Karpas-422 (cell line): ENCODE measurements around the gene EPHB1. TPM values are rescaled to one million over a fixed set of nuclear protein-coding genes. Genes with fewer than 3 reads are reported as not detected.
"Not testable (repeated sequence)": the region's sequence is repeated elsewhere in the genome, so short reads cannot be mapped to it uniquely, and the experiment has no call there.

ENCODE experiments used
- DNase-seq: peaks from one replicate; pipeline ENCODE4 v3.0.0-alpha.2; 2015
- H2AFZ ChIP-seq: fragments of 200-600 bp; sonication (generic); 2 replicates; pipeline ENCODE4 v1.6.1; 2014; ENCODE audit warnings: antibody characterized with exemption, low read length, mixed read lengths
- H3K27ac ChIP-seq: fragments of 200-600 bp; sonication (generic); 2 replicates; pipeline ENCODE4 v1.5.1; 2014; ENCODE audit warnings: mild to moderate bottlenecking, low read length, moderate library complexity
- H3K27me3 ChIP-seq: fragments of 200-600 bp; sonication (generic); 2 replicates; pipeline ENCODE4 v1.6.1; 2014; ENCODE audit warnings: low read length, mixed read lengths
- H3K36me3 ChIP-seq: fragments of 200-600 bp; sonication (generic); 2 replicates; pipeline ENCODE4 v1.6.1; 2014; ENCODE audit warnings: low read length, mixed read lengths; ENCODE audit not compliant: insufficient read depth
- H3K4me1 ChIP-seq: fragments of 200-600 bp; sonication (generic); 2 replicates; pipeline ENCODE4 v1.6.1; 2014; ENCODE audit warnings: mild to moderate bottlenecking, low read length, mixed read lengths
- H3K4me2 ChIP-seq: fragments of 200-600 bp; sonication (generic); 2 replicates; pipeline ENCODE4 v1.6.1; 2014; ENCODE audit warnings: low read length, low read depth, mild to moderate bottlenecking; ENCODE audit not compliant: poor library complexity, severe bottlenecking
- H3K4me3 ChIP-seq: fragments of 200-600 bp; sonication (generic); 2 replicates; pipeline ENCODE4 v1.5.1; 2014; ENCODE audit warnings: mild to moderate bottlenecking, antibody characterized with exemption, low read length, mixed read lengths
- H3K79me2 ChIP-seq: fragments of 200-600 bp; sonication (generic); 2 replicates; pipeline ENCODE4 v1.6.1; 2014; ENCODE audit warnings: mild to moderate bottlenecking, low read length, mixed read lengths
- H3K9ac ChIP-seq: fragments of 200-600 bp; sonication (generic); 2 replicates; pipeline ENCODE4 v1.6.0; 2014; ENCODE audit warnings: low read length
- H3K9me2 ChIP-seq: fragments of 200-600 bp; sonication (generic), shearing (Covaris generic); replicated peaks from 2 replicates; pipeline ENCODE4 v1.6.0; 2014; ENCODE audit warnings: mild to moderate bottlenecking, low read length, moderate library complexity; ENCODE audit not compliant: insufficient read depth
- H3K9me3 ChIP-seq: fragments of 300-700, 200-600 bp; sonication (generic); 2 replicates; pipeline ENCODE4 v1.6.1; 2014; ENCODE audit warnings: low read length, mixed read lengths
- H4K20me1 ChIP-seq: fragments of 200-600 bp; sonication (generic); 2 replicates; pipeline ENCODE4 v1.6.1; 2014; ENCODE audit warnings: mild to moderate bottlenecking, antibody characterized with exemption, low read length, low read depth; ENCODE audit not compliant: insufficient read depth
- total RNA-seq: library from RNA; depleted of rRNA; stranded (reverse); fragments of >200 nt; shearing (Covaris generic); gene quantifications from 2 replicates; pipeline ENCODE4 v1.2.3, GENCODE V29; 2014; ENCODE audit warnings: low replicate concordance

Gene EPHB1
- total RNA-seq, 1 experiment from 2014 or later = 24.1 TPM

DNA sequence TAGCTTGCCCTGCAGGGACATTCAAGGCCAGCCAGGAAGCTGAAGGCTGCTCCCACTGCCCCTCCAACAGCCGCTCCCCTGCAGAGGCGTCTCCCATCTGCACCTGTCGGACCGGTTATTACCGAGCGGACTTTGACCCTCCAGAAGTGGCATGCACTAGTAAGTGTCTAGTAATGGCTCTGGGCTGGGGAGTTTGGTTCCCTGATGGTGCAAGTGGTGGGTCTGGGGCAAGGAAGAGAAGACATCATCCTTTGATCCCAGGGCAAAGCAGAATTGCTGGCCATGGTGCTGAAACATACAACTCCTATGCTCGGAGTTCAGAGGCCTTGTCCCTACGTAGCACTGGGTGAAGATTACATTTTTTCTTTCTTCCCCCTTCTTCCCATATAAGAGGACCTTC, 311.4 kb downstream of the EPHB1 start:
- Histone ChIP-seq H2AFZ (no peak overlapping the region), H3K9me3 (no peaks in the 10 kb centered on the region), H3K9me2 (no peaks in the 10 kb centered on the region), H3K27me3 (no peaks in the 10 kb centered on the region), H3K4me1 (no peaks in the 10 kb centered on the region), H4K20me1 (peaks cover 14% of the 10 kb centered on the region; the same call in 1 of the 2 replicates), H3K9ac (no peak overlapping the region), H3K4me3 (no peak overlapping the region), H3K27ac (no peak overlapping the region), H3K36me3 (no peaks in the 10 kb centered on the region), H3K4me2 (no peak overlapping the region), H3K79me2 (no peaks in the 10 kb centered on the region)
- peak; percentile 72 for DNase-seq

DNA sequence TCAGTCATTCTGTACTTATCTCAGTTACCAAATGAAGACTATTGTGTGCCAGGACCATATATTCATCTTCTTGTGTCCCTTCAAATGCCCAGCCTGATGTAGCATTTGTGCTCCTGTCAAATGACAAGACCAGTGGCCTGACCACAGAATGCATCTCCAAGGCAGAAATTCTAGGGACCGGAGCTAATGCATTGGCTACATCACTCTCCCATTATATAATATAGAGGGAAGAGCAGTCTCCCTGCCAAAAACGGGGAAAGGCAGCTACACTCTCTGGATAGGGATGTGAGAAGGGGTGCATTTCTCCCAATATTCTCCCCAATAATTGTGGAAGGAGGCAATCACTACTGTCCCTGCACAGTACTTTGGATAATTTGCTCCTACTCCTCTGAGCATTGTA, 312.0 kb downstream of the EPHB1 start:
- no peaks in the 10 kb centered on the region for H3K9me3 ChIP-seq
- H3K9me2 ChIP-seq = no peaks in the 10 kb centered on the region
- H3K9ac ChIP-seq = no peak overlapping the region
- no peak overlapping the region for H3K27ac ChIP-seq
- no peaks in the 10 kb centered on the region for H3K27me3 ChIP-seq
- H3K4me3 ChIP-seq = no peak overlapping the region
- H3K4me2 ChIP-seq = no peak overlapping the region
- H3K79me2 ChIP-seq = no peaks in the 10 kb centered on the region
- peaks cover 14% of the 10 kb centered on the region; the same call in 1 of the 2 replicates for H4K20me1 ChIP-seq
- H3K36me3 ChIP-seq = no peaks in the 10 kb centered on the region
- DNase-seq = no peak
- no peak overlapping the region for H2AFZ ChIP-seq
- no peaks in the 10 kb centered on the region for H3K4me1 ChIP-seq

DNA sequence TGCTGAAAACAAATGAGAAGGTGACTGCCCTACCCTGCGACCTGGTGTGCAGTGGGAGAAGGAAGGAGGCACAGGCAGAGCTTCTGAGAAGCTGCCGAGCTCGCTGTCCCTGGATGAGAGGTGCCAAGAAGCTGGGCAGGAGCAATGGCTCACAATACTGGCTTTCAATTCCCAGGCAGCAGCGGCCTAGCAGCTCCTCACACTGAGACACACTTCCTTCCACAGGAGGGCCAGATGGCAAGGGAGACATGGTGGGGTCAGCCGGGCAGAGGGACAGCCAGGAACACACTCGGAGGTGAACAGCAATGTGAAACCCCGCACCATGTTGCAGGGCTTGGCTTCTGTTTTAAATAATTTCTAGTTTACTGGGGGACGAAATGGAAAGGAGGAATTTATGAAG, 314.6 kb downstream of the EPHB1 start:
- no peak overlapping the region for H3K27ac ChIP-seq
- no peak overlapping the region for H2AFZ ChIP-seq
- no peaks in the 10 kb centered on the region for H3K36me3 ChIP-seq
- no peak overlapping the region for H3K4me3 ChIP-seq
- H3K27me3 ChIP-seq = no peaks in the 10 kb centered on the region
- no peak overlapping the region for H3K4me2 ChIP-seq
- H3K79me2 ChIP-seq = no peaks in the 10 kb centered on the region
- H3K9me3 ChIP-seq = no peaks in the 10 kb centered on the region
- DNase-seq = no peak
- no peak overlapping the region for H3K9ac ChIP-seq
- peaks cover 14% of the 10 kb centered on the region; the same call in 1 of the 2 replicates for H4K20me1 ChIP-seq
- H3K9me2 ChIP-seq = no peaks in the 10 kb centered on the region
- H3K4me1 ChIP-seq = no peaks in the 10 kb centered on the region

GRCh38 chr3:135114551-135114950, 319.5 kb downstream of the EPHB1 start:
- H4K20me1 ChIP-seq, H3K4me2 ChIP-seq, H2AFZ ChIP-seq, H3K79me2 ChIP-seq, H3K4me3 ChIP-seq, H3K27me3 ChIP-seq, H3K9me3 ChIP-seq, H3K4me1 ChIP-seq, H3K36me3 ChIP-seq, H3K9ac ChIP-seq, H3K9me2 ChIP-seq, H3K27ac ChIP-seq, DNase-seq: not testable (repeated sequence)

DNA sequence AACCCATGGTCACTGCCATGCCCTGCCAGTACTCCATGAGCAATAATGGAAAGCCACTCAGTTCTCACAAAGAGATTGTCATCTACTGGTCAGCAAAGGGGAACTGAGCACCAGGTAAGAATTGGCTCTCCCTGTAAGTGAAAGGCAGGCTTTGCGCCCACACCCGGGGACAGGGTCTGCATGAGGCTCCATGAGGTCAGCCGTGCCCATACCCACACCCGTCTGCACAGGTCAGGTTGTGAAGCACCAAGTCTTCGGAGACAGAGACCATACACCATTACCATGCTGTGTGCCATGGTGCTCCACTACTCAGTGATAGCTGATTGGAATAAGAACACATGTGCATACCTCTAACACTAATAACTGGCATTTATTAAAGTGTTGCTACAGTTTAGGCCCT, 322.9 kb downstream of the EPHB1 start:
- Histone ChIP-seq H4K20me1 (peaks cover 6% of the 10 kb centered on the region; the same call in 1 of the 2 replicates), H3K9me2 (no peaks in the 10 kb centered on the region), H3K9ac (no peak overlapping the region), H2AFZ (no peak overlapping the region), H3K27me3 (no peaks in the 10 kb centered on the region), H3K36me3 (no peaks in the 10 kb centered on the region), H3K4me2 (no peak overlapping the region), H3K4me3 (no peak overlapping the region), H3K79me2 (no peaks in the 10 kb centered on the region), H3K9me3 (no peaks in the 10 kb centered on the region), H3K4me1 (peaks cover 4% of the 10 kb centered on the region), H3K27ac (no peak overlapping the region)
- DNase-seq = no peak

- H3K9me2 ChIP-seq = no peaks in the 10 kb centered on the region
- H3K27me3 ChIP-seq = no peaks in the 10 kb centered on the region
- peaks cover 4% of the 10 kb centered on the region for H3K4me1 ChIP-seq
- H3K4me2 ChIP-seq = no peak overlapping the region
- peaks cover 6% of the 10 kb centered on the region; the same call in 1 of the 2 replicates for H4K20me1 ChIP-seq
- no peaks in the 10 kb centered on the region for H3K9me3 ChIP-seq
- no peak overlapping the region for H3K27ac ChIP-seq
- H3K4me3 ChIP-seq = no peak overlapping the region
- H2AFZ ChIP-seq = no peak overlapping the region
- no peaks in the 10 kb centered on the region for H3K36me3 ChIP-seq
- H3K9ac ChIP-seq = no peak overlapping the region
- H3K79me2 ChIP-seq = no peaks in the 10 kb centered on the region
- no peak for DNase-seq
These were observed 323.7 kb downstream of the EPHB1 start for GRCh38 chr3:135118792-135119191.

DNA sequence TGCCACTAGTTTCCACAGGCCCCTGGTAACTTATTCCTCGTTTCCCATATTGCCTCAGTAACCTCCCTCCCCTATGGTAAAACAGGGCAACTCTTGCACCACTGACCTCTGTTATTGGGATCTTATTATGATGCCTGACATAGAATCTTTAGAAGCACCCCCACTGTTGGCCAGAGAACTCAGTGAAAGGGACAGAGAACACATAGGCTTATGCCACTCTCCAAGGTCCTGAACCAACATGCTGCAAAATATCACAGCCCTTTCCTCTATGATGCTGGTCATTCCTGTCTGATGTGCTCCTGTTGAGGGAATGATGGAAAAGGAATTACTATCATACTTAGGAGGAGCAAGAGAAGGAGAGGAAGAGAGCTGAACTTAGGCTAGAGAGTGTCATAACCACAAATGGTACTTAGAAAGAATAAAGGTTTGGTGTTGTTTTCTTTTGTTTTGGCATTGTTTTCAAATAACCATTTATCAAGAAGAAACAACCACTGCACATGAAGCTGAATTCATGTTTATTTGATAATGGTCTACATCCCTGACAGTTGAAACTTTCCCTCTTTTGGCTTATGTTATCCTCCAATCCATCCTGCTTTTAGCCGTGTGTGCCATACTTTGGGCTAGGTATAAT, 330.2 kb downstream of the EPHB1 start:
- no peak overlapping the region for H3K4me2 ChIP-seq
- no peaks in the 10 kb centered on the region for H3K36me3 ChIP-seq
- peak; percentile 74 for DNase-seq
- no peak overlapping the region for H3K27ac ChIP-seq
- H3K79me2 ChIP-seq = no peaks in the 10 kb centered on the region
- no peak overlapping the region for H3K4me3 ChIP-seq
- H3K4me1 ChIP-seq = no peaks in the 10 kb centered on the region
- H4K20me1 ChIP-seq = peaks cover 29% of the 10 kb centered on the region
- H3K9me2 ChIP-seq = no peaks in the 10 kb centered on the region
- no peak overlapping the region for H3K9ac ChIP-seq
- H2AFZ ChIP-seq = no peak overlapping the region
- no peaks in the 10 kb centered on the region for H3K27me3 ChIP-seq
- H3K9me3 ChIP-seq = no peaks in the 10 kb centered on the region

- H3K4me2 ChIP-seq = no peak overlapping the region
- peaks cover 24% of the 10 kb centered on the region for H4K20me1 ChIP-seq
- no peak for DNase-seq
- H3K27me3 ChIP-seq = no peaks in the 10 kb centered on the region
- H3K4me1 ChIP-seq = peaks cover 18% of the 10 kb centered on the region
- H3K4me3 ChIP-seq = no peak overlapping the region
- H3K9me3 ChIP-seq = no peaks in the 10 kb centered on the region
- no peak overlapping the region for H2AFZ ChIP-seq
- H3K79me2 ChIP-seq = no peaks in the 10 kb centered on the region
- no peak overlapping the region for H3K27ac ChIP-seq
- no peaks in the 10 kb centered on the region for H3K9me2 ChIP-seq
- H3K36me3 ChIP-seq = no peaks in the 10 kb centered on the region
- no peak overlapping the region for H3K9ac ChIP-seq
These were observed 332.9 kb downstream of the EPHB1 start for GRCh38 chr3:135127946-135128470.
